ENCODE measurements around the gene ERCC6. TPM values are rescaled to one million over a fixed set of nuclear protein-coding genes. Genes with fewer than 3 reads are reported as not detected.

ERCC6 gene
- total and polyA plus RNA-seq, 2 donors (not counting 1 experiment from before 2014, with no cell fraction given) = 6.9 to 12.6 TPM

- Histone ChIP-seq H3K4me2 (ENCODE audit: extremely low read depth, insufficient read depth, low read length) (no peak overlapping the region), H3K9ac (ENCODE audit: insufficient read depth, low read length) (no peak overlapping the region), H3K4me3 (replicated peaks in 1 of 4; ENCODE audit: control extremely low read depth in 1 of 4, insufficient read depth in 1 of 4, low read depth in 3 of 4, low read length in 4 of 4) (no peak overlapping the region), H3K36me3 (ENCODE audit: control insufficient read depth, insufficient read depth, low read length) (no peaks in the 10 kb centered on the region), H3K27ac (ENCODE audit: insufficient read depth, low read length) (no peak overlapping the region), H3K79me2 (ENCODE audit: control insufficient read depth, insufficient read depth, low read length) (no peaks in the 10 kb centered on the region), H4K20me1 (ENCODE audit: control insufficient read depth, extremely low read depth, insufficient read depth, low read length) (peaks cover 2% of the 10 kb centered on the region), H3K27me3 (ENCODE audit: control insufficient read depth, insufficient read depth, low read length) (no peaks in the 10 kb centered on the region), H3K4me1 (ENCODE audit: control insufficient read depth, extremely low read depth, insufficient read depth, low read length) (no peaks in the 10 kb centered on the region), H2AFZ (ENCODE audit: low read length) (no peak overlapping the region), H3K9me3 (ENCODE audit: control insufficient read depth, insufficient read depth, low read depth, low read length) (no peaks in the 10 kb centered on the region)
- TF ChIP-seq EZH2 (IDR thresholded peaks at IDR 0.05; ENCODE audit: low read length, missing control alignments) = no peak
- no peak for TF ChIP-seq CTCF (conservative IDR thresholded peaks at IDR 0.05 in 1 of 2, IDR thresholded peaks at IDR 0.05 in 1 of 2; ENCODE audit: low read depth in 1 of 2, low read length in 2 of 2)
- DNase-seq (ENCODE audit: low read depth in 2 of 2) = no peak
Observed at GRCh38 chr10:49505589-49505988, 33.3 kb downstream of the ERCC6 start.

GRCh38 chr10:49505076-49505475 is 33.8 kb downstream of the ERCC6 start:
- Histone ChIP-seq H3K4me3 (replicated peaks in 1 of 4; ENCODE audit: control extremely low read depth in 1 of 4, insufficient read depth in 1 of 4, low read depth in 3 of 4, low read length in 4 of 4) (no peak overlapping the region), H3K9ac (ENCODE audit: insufficient read depth, low read length) (no peak overlapping the region), H3K4me1 (ENCODE audit: control insufficient read depth, extremely low read depth, insufficient read depth, low read length) (no peaks in the 10 kb centered on the region), H3K4me2 (ENCODE audit: extremely low read depth, insufficient read depth, low read length) (no peak overlapping the region), H3K27me3 (ENCODE audit: control insufficient read depth, insufficient read depth, low read length) (no peaks in the 10 kb centered on the region), H3K36me3 (ENCODE audit: control insufficient read depth, insufficient read depth, low read length) (no peaks in the 10 kb centered on the region), H3K27ac (ENCODE audit: insufficient read depth, low read length) (no peak overlapping the region), H4K20me1 (ENCODE audit: control insufficient read depth, extremely low read depth, insufficient read depth, low read length) (peaks cover under 1% of the 10 kb centered on the region), H3K79me2 (ENCODE audit: control insufficient read depth, insufficient read depth, low read length) (no peaks in the 10 kb centered on the region), H2AFZ (ENCODE audit: low read length) (no peak overlapping the region), H3K9me3 (ENCODE audit: control insufficient read depth, insufficient read depth, low read depth, low read length) (no peaks in the 10 kb centered on the region)
- no peak for DNase-seq (ENCODE audit: low read depth in 2 of 2)
- TF ChIP-seq EZH2 (IDR thresholded peaks at IDR 0.05; ENCODE audit: low read length, missing control alignments) = no peak
- no peak for TF ChIP-seq CTCF (conservative IDR thresholded peaks at IDR 0.05 in 1 of 2, IDR thresholded peaks at IDR 0.05 in 1 of 2; ENCODE audit: low read depth in 1 of 2, low read length in 2 of 2)

GRCh38 chr10:49504528-49504927 is 34.4 kb downstream of the ERCC6 start:
- Histone ChIP-seq H3K9ac (ENCODE audit: insufficient read depth, low read length) (no peak overlapping the region), H3K4me1 (ENCODE audit: control insufficient read depth, extremely low read depth, insufficient read depth, low read length) (no peaks in the 10 kb centered on the region), H3K27ac (ENCODE audit: insufficient read depth, low read length) (no peak overlapping the region), H3K36me3 (ENCODE audit: control insufficient read depth, insufficient read depth, low read length) (no peaks in the 10 kb centered on the region), H4K20me1 (ENCODE audit: control insufficient read depth, extremely low read depth, insufficient read depth, low read length) (no peaks in the 10 kb centered on the region), H3K27me3 (ENCODE audit: control insufficient read depth, insufficient read depth, low read length) (no peaks in the 10 kb centered on the region), H3K4me2 (ENCODE audit: extremely low read depth, insufficient read depth, low read length) (no peak overlapping the region), H3K4me3 (replicated peaks in 1 of 4; ENCODE audit: control extremely low read depth in 1 of 4, insufficient read depth in 1 of 4, low read depth in 3 of 4, low read length in 4 of 4) (no peak overlapping the region), H2AFZ (ENCODE audit: low read length) (no peak overlapping the region), H3K79me2 (ENCODE audit: control insufficient read depth, insufficient read depth, low read length) (no peaks in the 10 kb centered on the region), H3K9me3 (ENCODE audit: control insufficient read depth, insufficient read depth, low read depth, low read length) (no peaks in the 10 kb centered on the region)
- no peak for TF ChIP-seq EZH2 (IDR thresholded peaks at IDR 0.05; ENCODE audit: low read length, missing control alignments)
- TF ChIP-seq CTCF (conservative IDR thresholded peaks at IDR 0.05 in 1 of 2, IDR thresholded peaks at IDR 0.05 in 1 of 2; ENCODE audit: low read depth in 1 of 2, low read length in 2 of 2) = no peak
- DNase-seq (ENCODE audit: low read depth in 2 of 2) = no peak
